HG03025 (cell line): Measurements from ENCODE around the gene CYP4F8.
"Not testable (repeated sequence)": the region's sequence is repeated elsewhere in the genome, so short reads cannot be mapped to it uniquely, and the experiment has no call there.

Source experiments
- ATAC-seq: cut with Tn5 transposase; IDR thresholded peaks from one replicate; pipeline ENCODE4 v1.9.1; 2021; ENCODE audit warnings: mild to moderate bottlenecking, moderate library complexity; ENCODE audit not compliant: unreplicated experiment, low FRiP score

CYP4F8 gene

GRCh38 chr19:15614507-15615379 lies at the start of gene CYP4F8:
CYP4F8 (plus strand) TSS chr19:15615218; CDS start chr19:15615617, 399 bp downstream.
- ATAC-seq: no peak

GRCh38 chr19:15570420-15570819 lies 44.6 kb upstream of the CYP4F8 start:
- ATAC-seq: no peak

GRCh38 chr19:15575406-15575805 lies 39.6 kb upstream of the CYP4F8 start:
- no peak for ATAC-seq

GRCh38 chr19:15576526-15577156 lies 38.4 kb upstream of the CYP4F8 start:
- ATAC-seq: no peak

- ATAC-seq: no peak
Measured at GRCh38 chr19:15577184-15577771, 37.7 kb upstream of the CYP4F8 start.

GRCh38 chr19:15583346-15583745 lies 31.7 kb upstream of the CYP4F8 start:
- ATAC-seq: no peak

GRCh38 chr19:15584095-15584494 lies 30.9 kb upstream of the CYP4F8 start:
- ATAC-seq: no peak

GRCh38 chr19:15584541-15585115 lies 30.4 kb upstream of the CYP4F8 start:
- ATAC-seq: no peak

GRCh38 chr19:15587663-15588062 lies 27.4 kb upstream of the CYP4F8 start:
- no peak for ATAC-seq

- ATAC-seq: no peak
Measured at GRCh38 chr19:15588265-15588664, 26.8 kb upstream of the CYP4F8 start.

- no peak for ATAC-seq
Measured at GRCh38 chr19:15589760-15590451, 25.1 kb upstream of the CYP4F8 start.

GRCh38 chr19:15591796-15592195 lies 23.2 kb upstream of the CYP4F8 start:
- no peak for ATAC-seq

GRCh38 chr19:15592506-15592905 lies 22.5 kb upstream of the CYP4F8 start:
- ATAC-seq: not testable (repeated sequence)

GRCh38 chr19:15593766-15594165 lies 21.3 kb upstream of the CYP4F8 start:
- ATAC-seq: not testable (repeated sequence)

GRCh38 chr19:15595069-15595468 lies 19.9 kb upstream of the CYP4F8 start:
- no peak for ATAC-seq

- not testable (repeated sequence) for ATAC-seq
Measured at GRCh38 chr19:15607978-15608925, 6.8 kb upstream of the CYP4F8 start.

GRCh38 chr19:15609261-15609660 lies 5.8 kb upstream of the CYP4F8 start:
- ATAC-seq: no peak

- ATAC-seq: no peak
Measured at GRCh38 chr19:15612342-15612741, 2.7 kb upstream of the CYP4F8 start.

GRCh38 chr19:15613338-15613737 lies 1.7 kb upstream of the CYP4F8 start:
- no peak for ATAC-seq
